HuH-7.5 (cell line): ENCODE data around the gene PDZK1.
"Not testable (repeated sequence)": the region's sequence is repeated elsewhere in the genome, so short reads cannot be mapped to it uniquely, and the experiment has no call there.

Experiments used
- DNase-seq: peaks from one replicate; pipeline ENCODE4 v3.0.0; 2011; ENCODE audit warnings: low spot score

Gene PDZK1

DNA sequence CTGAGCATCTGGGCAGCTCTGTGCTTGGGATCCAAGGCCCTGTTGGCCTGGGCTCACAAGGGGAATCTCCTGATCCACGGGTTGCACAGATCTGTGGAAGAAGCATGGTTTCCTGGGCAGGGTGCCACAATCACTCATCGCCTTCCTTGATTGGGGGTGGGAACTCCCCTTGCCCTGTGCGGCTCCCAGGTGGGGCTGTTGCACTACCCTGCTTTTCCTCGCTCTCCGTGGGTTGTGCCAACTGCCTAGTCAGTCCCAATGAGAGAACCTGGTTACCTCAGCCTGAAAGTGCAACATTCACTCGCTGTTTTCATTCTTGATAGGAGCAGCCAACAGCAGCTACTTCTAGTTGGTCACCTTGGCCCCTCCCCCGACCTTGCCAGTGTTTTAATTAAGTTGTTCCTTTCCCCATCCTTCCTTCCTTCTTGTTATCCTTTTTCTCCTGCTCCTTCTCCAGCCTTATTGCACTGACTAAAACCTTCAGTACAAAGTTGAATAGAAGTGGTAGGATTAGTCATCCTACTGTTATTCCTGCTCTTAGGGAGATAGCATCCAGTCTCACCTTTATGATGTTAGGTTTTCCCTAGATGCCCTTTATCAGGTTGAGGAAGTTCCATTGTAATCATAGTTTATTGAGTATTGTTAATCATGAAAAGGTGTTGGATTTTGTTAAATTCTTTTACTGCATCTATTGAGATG is 50.8 kb downstream of the PDZK1 start:
- DNase-seq = not testable (repeated sequence)

DNA sequence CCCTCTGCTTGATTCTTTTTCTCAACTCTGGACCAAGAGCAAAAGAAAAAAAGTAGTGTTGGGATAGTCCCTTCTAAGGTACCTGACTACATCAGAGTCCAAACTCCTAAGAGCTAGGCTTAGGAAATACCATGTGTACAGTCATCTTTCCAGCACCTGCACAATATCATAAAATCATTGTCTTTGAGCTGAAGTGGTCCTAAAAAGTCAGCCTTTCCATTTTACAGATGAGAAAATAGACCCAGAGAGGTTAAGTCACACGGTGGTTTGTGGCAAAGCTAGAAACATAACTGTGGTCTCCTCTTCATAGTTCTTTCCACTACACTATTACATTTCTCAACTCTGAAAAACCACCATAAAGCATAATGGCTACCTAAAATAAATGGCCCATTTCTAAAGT is 63.2 kb downstream of the PDZK1 start:
- DNase-seq = not testable (repeated sequence)

DNA sequence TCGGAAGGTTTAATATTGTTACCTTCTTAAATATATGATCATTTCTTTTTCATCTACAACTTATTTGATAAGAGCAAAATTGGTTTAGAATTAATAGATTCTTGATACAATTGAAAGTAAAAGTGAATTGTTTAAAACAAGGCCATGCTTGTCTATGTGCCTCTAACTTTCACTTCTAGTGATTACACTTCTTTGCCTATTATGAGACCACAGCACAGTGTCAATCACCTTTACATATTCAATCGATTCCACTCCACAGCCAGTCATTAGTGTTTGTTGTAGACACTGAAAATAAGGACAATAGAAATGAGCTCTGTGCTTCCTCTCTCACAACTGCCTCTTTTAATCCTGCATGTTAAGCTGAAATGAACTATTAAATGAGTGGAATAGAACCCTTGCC is 65.3 kb downstream of the PDZK1 start:
- not testable (repeated sequence) for DNase-seq

DNA sequence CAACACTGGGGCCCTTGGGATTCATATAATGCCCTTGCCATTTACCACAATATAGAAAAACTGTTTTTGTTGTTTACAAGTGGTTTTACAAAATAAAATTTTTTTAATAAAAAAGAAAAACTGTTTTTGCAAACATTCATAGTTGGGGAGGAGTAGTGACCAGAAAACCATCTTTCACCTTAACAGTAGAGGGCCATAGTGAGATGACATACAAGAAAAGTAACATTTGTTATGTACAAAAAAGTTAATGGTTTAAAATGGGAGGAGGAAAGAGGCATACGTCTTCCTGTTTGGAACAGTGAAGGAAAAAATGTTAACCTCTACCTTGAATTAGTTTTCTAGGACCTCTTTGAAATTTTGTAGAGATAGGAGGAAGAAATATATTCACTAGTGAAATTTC is 70.9 kb downstream of the PDZK1 start:
- DNase-seq = not testable (repeated sequence)

DNA sequence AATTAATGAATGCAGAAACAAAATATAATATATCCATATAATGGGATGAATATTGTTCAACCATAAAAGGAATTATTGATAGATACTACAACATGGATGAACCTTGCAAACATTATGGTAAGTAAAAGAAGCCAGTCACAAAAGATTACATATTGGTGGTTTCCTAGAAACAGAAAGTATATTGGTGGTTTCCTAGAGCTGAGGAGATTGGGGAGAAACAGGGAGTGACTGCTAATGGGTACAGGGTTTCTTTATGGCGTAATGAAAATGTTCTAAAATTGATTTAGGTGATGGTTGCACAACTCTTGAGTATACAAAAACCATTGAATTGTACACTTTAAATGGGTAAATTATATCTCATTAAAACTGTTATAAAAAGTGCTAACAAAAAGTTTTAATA is 85.0 kb downstream of the PDZK1 start:
- not testable (repeated sequence) for DNase-seq
